ENCODE results near the gene MYADML2. TPM values are rescaled to one million over a fixed set of nuclear protein-coding genes. Genes with fewer than 3 reads are reported as not detected.

Gene MYADML2
- total RNA-seq, 1 experiment from 2014 or later = not detected

DNA sequence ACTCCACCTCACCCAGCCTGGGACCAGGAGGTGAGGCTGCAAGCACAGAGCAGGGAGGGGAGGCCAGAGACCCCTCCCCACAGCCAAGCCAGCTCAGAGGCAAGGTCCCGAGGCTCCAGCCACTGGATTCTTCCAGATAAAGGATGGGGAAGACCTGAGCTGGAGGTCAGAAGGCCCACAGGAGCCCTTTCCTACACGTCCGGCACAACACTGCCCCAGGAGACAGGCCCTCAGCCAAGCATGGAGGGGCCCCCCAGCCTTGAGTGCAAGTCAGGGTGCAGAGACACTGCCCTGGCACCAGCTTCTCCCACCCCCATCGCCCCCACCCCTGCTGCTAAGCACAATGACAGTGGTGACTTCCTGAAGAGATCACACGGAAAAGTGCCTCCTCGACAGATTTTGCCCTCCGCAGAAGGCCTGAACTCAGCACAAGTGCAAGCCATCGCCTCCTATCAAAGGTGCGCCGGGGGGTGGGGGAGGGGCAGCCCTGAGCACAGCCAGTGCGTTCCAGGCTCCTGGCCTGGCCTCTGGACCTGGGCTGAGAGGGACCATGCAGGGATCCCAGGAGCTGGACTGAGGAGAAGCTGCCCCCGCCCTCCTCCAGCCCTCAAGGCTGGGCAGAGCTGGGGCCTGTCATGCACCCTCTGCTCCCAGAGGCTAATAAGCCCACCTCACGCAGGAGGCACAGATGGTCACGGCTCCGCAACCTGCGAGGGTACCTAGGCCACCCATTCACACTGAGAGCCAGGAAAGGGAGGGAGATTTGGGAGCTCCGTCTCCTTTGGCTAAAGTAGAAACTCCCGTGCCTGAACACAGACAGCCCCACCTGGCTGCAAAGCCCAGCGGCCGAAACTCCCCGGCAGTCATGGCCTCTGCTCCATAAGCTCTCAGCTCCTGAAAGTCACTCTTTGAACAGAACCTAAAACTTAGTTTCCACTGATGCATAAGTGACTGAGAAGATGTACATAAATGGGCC is 22.2 kb downstream of the MYADML2 start:
- H2AFZ ChIP-seq = no peak overlapping the region
- H3K4me1 ChIP-seq (replicated peaks; ENCODE audit: insufficient read depth) = peaks cover 46% of the 10 kb centered on the region
- TF ChIP-seq EZH2 (IDR thresholded peaks at IDR 0.05; ENCODE audit: low read depth) = no peak
- TF ChIP-seq, protein P1, sequence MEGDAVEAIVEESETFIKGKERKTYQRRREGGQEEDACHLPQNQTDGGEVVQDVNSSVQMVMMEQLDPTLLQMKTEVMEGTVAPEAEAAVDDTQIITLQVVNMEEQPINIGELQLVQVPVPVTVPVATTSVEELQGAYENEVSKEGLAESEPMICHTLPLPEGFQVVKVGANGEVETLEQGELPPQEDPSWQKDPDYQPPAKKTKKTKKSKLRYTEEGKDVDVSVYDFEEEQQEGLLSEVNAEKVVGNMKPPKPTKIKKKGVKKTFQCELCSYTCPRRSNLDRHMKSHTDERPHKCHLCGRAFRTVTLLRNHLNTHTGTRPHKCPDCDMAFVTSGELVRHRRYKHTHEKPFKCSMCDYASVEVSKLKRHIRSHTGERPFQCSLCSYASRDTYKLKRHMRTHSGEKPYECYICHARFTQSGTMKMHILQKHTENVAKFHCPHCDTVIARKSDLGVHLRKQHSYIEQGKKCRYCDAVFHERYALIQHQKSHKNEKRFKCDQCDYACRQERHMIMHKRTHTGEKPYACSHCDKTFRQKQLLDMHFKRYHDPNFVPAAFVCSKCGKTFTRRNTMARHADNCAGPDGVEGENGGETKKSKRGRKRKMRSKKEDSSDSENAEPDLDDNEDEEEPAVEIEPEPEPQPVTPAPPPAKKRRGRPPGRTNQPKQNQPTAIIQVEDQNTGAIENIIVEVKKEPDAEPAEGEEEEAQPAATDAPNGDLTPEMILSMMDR (conservative IDR thresholded peaks at IDR 0.05) = no peak
- no peaks in the 10 kb centered on the region for H3K9me3 ChIP-seq (ENCODE audit: insufficient read depth, low read depth)
- peaks cover 64% of the 10 kb centered on the region for H3K79me2 ChIP-seq (ENCODE audit: low read depth)
- H4K20me1 ChIP-seq (ENCODE audit: insufficient read depth) = peaks cover 17% of the 10 kb centered on the region
- peak overlapping the region; percentile 86 for H3K4me2 ChIP-seq
- H3K9me2 ChIP-seq (ENCODE audit: insufficient read depth) = no peaks in the 10 kb centered on the region
- H3K27ac ChIP-seq = peak overlapping the region; percentile 95
- DNase-seq = no peak
- H3F3A ChIP-seq (ENCODE audit: insufficient read depth, low read depth) = peaks cover 25% of the 10 kb centered on the region; the same call in 1 of the 2 replicates
- BruUV-seq (replicated peaks) = no TSS peak
- intact Hi-C loops (cut with micrococcal nuclease; ENCODE audit: unreplicated experiment) = loop anchor here (5.0 kb wide), 1 partner anchor 58 kb away; no protein-coding TSS in a partner anchor
- CTCF ChIA-PET = interaction anchor here (0.5 kb wide), 2 partner anchors 53 to 98 kb away, joined by 3 read pairs; partner anchors contain the start of genes CENPX and LRRC45
- no peaks in the 10 kb centered on the region for H3K36me3 ChIP-seq (ENCODE audit: low read depth)
- H3K27me3 ChIP-seq (ENCODE audit: insufficient read depth, low read depth) = no peaks in the 10 kb centered on the region
- POLR2A ChIA-PET (ENCODE audit: unreplicated experiment) = interaction anchor here (0.6 kb wide), 1 partner anchor 231 kb away, joined by 4 read pairs; no protein-coding TSS in a partner anchor
- H3K4me3 ChIP-seq = peak overlapping the region; percentile 55; the same call in 1 of the 2 replicates

DNA sequence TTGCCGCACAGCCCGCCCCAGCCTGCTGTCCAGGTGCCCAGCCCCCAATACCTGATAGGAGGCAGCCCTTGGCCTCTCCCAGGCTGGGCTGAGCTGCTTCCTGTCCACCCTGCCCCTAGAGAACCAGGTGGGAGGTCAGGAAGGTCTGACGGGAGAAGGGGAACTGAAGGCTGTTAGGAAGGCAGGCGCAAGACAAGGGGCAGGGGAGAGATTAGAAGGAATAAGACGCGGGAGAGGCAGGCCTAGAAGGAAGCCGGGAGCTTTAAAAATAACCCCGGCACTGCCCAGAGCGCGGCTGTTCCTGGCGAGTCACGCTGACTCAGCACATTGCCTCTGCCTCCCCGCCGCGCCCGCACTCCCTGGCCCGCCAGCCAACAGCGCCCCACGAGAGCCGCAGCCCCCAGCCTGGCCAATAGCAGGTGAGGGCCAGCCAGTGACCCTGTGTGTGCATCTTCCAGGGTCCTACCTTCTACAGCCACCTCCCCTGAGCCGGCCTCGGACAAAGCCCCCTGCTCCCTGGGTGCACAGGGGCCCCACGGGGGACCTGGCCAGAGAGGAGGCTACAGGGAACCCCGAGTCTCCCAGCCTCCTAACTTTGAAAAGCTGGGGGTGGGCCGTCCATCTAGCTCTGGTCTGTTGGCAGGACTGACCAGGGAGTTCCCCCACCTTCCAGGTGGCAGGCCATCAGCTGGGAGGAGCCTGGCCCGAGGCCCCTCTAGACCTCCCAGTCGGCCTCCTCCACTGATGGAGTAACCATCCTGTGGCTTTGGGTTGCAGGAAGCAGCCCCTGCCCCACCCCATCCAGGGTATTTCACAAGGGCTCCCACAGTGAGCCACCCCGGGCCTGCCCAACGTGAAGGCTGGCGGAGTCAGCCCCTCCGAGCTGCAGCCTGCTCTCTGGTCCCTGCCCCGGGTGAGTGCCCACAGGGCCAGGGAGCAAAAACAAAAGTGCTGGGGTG is 23.5 kb downstream of the MYADML2 start:
- H3K4me3 ChIP-seq = peak overlapping the region; percentile 55; the same call in 1 of the 2 replicates
- ChIA-PET POLR2A (ENCODE audit: unreplicated experiment) (interaction anchor here (0.6 to 1.2 kb wide), 3 partner anchors 11 to 230 kb away, joined by 3 to 8 read pairs (median 4); partner anchors contain the start of gene MRPL12), CTCF (interaction anchor here (0.7 kb wide), 3 partner anchors 11 to 55 kb away, joined by 3 to 6 read pairs (median 4); no protein-coding TSS in a partner anchor)
- peaks cover 54% of the 10 kb centered on the region for H3K4me1 ChIP-seq (replicated peaks; ENCODE audit: insufficient read depth)
- no peaks in the 10 kb centered on the region for H3K36me3 ChIP-seq (ENCODE audit: low read depth)
- intact Hi-C loops (cut with micrococcal nuclease; ENCODE audit: unreplicated experiment) = no loop called here
- no peaks in the 10 kb centered on the region for H3K9me2 ChIP-seq (ENCODE audit: insufficient read depth)
- peaks cover 74% of the 10 kb centered on the region for H3K79me2 ChIP-seq (ENCODE audit: low read depth)
- TF ChIP-seq EZH2 (IDR thresholded peaks at IDR 0.05; ENCODE audit: low read depth) = no peak
- TF ChIP-seq, protein P1 (conservative IDR thresholded peaks at IDR 0.05) = no peak
- no peaks in the 10 kb centered on the region for H3K27me3 ChIP-seq (ENCODE audit: insufficient read depth, low read depth)
- peak overlapping the region; percentile 95 for H3K27ac ChIP-seq
- H3F3A ChIP-seq (ENCODE audit: insufficient read depth, low read depth) = peaks cover 38% of the 10 kb centered on the region; the same call in 1 of the 2 replicates
- peak; percentile 89 to 90 for DNase-seq
- H3K4me2 ChIP-seq = peak overlapping the region; percentile 86
- H3K9me3 ChIP-seq (ENCODE audit: insufficient read depth, low read depth) = no peaks in the 10 kb centered on the region
- no peak overlapping the region for H2AFZ ChIP-seq
- no TSS peak for BruUV-seq (replicated peaks)
- H4K20me1 ChIP-seq (ENCODE audit: insufficient read depth) = peaks cover 17% of the 10 kb centered on the region

Measured in PC-9 (cell line).